Loucy (cell line): Measurements from ENCODE around the gene SAFB2.

Experiments
- CTCF ChIP-seq: fragments of 200-600 bp; sonication (generic); conservative IDR thresholded peaks from 2 replicates; pipeline ENCODE4 v1.5.1; 2014; ENCODE audit warnings: mild to moderate bottlenecking, antibody characterized with exemption, low read length
- EZH2phosphoT487 ChIP-seq: fragments of 200-600 bp; IDR thresholded peaks from 2 replicates; pipeline ENCODE4 v1.6.1; 2018; ENCODE audit warnings: antibody characterized with exemption, mild to moderate bottlenecking, moderate library complexity, borderline replicate concordance

GRCh38 chr19:5632241-5632612, 9.7 kb upstream of the SAFB2 start:
- TF ChIP-seq CTCF: no peak
- no peak for TF ChIP-seq EZH2phosphoT487
